ENCODE measurements around the gene ZNF148.

DNA sequence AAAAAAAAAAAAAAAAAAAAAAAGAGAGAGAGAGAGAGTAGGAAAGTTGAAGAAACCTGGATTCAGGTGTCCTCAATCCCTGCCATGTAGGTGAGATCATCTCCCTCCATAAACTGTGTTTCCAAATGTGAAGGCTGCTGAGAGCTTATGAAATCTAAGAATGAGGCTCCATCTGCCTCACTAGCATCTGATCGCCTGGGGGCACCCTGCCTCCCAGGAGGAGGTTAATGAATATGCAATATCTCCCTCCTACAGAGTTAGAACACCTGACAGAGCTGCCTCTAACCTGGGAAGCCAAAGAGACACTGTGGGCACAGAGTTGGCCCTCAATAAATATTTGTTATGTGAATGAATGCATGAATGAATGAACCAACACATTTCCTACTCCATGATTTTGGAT, 23.8 kb upstream of the ZNF148 start:
- TF ChIP-seq, protein P1, sequence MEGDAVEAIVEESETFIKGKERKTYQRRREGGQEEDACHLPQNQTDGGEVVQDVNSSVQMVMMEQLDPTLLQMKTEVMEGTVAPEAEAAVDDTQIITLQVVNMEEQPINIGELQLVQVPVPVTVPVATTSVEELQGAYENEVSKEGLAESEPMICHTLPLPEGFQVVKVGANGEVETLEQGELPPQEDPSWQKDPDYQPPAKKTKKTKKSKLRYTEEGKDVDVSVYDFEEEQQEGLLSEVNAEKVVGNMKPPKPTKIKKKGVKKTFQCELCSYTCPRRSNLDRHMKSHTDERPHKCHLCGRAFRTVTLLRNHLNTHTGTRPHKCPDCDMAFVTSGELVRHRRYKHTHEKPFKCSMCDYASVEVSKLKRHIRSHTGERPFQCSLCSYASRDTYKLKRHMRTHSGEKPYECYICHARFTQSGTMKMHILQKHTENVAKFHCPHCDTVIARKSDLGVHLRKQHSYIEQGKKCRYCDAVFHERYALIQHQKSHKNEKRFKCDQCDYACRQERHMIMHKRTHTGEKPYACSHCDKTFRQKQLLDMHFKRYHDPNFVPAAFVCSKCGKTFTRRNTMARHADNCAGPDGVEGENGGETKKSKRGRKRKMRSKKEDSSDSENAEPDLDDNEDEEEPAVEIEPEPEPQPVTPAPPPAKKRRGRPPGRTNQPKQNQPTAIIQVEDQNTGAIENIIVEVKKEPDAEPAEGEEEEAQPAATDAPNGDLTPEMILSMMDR (IDR thresholded peaks at IDR 0.05; ENCODE audit: insufficient read depth, low read depth, low read length) = no peak
- TF ChIP-seq EZH2 (IDR thresholded peaks at IDR 0.05; ENCODE audit: insufficient read depth, low read length) = no peak

All from astrocyte (in vitro differentiated cells and primary cell).